ENCODE measurements around the gene RPS6KC1.
A peak's percentile ranks its signal among the peaks of the same experiment; 100 is the strongest.
"Not testable (repeated sequence)": the region's sequence is repeated elsewhere in the genome, so short reads cannot be mapped to it uniquely, and the experiment has no call there.

Gene RPS6KC1

GRCh38 chr1:213051127-213051880 lies at the start of gene RPS6KC1:
TSS of gene RPS6KC1 (plus strand) at chr1:213051241. CDS start at chr1:213051405, 164 bp downstream.
- DNase-seq = peak; percentile 32

- DNase-seq = no peak
These were observed 47.8 kb upstream of the RPS6KC1 start for GRCh38 chr1:213003256-213003655.

GRCh38 chr1:213008564-213008963 lies 42.5 kb upstream of the RPS6KC1 start:
- no peak for DNase-seq

GRCh38 chr1:213014642-213015041 lies 36.4 kb upstream of the RPS6KC1 start:
- DNase-seq = peak; percentile 27

- peak; percentile 91 for DNase-seq
These were observed 35.7 kb upstream of the RPS6KC1 start, which contains the start of gene ANGEL2 for GRCh38 chr1:213015099-213016050. TSS of gene ANGEL2 (minus strand) at chr1:213015867. CDS start at chr1:213015671, 196 bp downstream.

GRCh38 chr1:213017447-213018273 lies 33.4 kb upstream of the RPS6KC1 start:
- DNase-seq = no peak

GRCh38 chr1:213019450-213019849 lies 31.6 kb upstream of the RPS6KC1 start:
- no peak for DNase-seq

GRCh38 chr1:213020016-213020415 lies 31.0 kb upstream of the RPS6KC1 start:
- DNase-seq = no peak

GRCh38 chr1:213027024-213027423 lies 24.0 kb upstream of the RPS6KC1 start:
- not testable (repeated sequence) for DNase-seq

GRCh38 chr1:213032651-213033050 lies 18.4 kb upstream of the RPS6KC1 start:
- no peak for DNase-seq

GRCh38 chr1:213034713-213035112 lies 16.3 kb upstream of the RPS6KC1 start:
- no peak for DNase-seq

GRCh38 chr1:213035573-213035972 lies 15.5 kb upstream of the RPS6KC1 start:
- no peak for DNase-seq

GRCh38 chr1:213041443-213041842 lies 9.6 kb upstream of the RPS6KC1 start:
- DNase-seq = no peak

GRCh38 chr1:213045321-213046226 lies 5.5 kb upstream of the RPS6KC1 start:
- not testable (repeated sequence) for DNase-seq

- DNase-seq = no peak
These were observed 1.8 kb upstream of the RPS6KC1 start for GRCh38 chr1:213049232-213049631.

GRCh38 chr1:213050745-213051126 lies 305 bp upstream of the RPS6KC1 start:
- no peak for DNase-seq

- no peak for DNase-seq
These were observed 801 bp downstream of the RPS6KC1 start for GRCh38 chr1:213051881-213052202.

GRCh38 chr1:213053455-213053854 lies 2.4 kb downstream of the RPS6KC1 start:
- DNase-seq = no peak

GRCh38 chr1:213054142-213054541 lies 3.1 kb downstream of the RPS6KC1 start:
- DNase-seq = no peak

- DNase-seq = no peak
These were observed 3.9 kb downstream of the RPS6KC1 start for GRCh38 chr1:213054733-213055591.

GRCh38 chr1:213055767-213056166 lies 4.7 kb downstream of the RPS6KC1 start:
- DNase-seq = no peak
